T-helper 17 cell (primary cell): ENCODE data around the gene PARVB. TPM values are rescaled to one million over a fixed set of nuclear protein-coding genes. Genes with fewer than 3 reads are reported as not detected.

Experiments used
- ATAC-seq: fragments of 150-1000 bp; cut with Tn5 transposase; 2 replicates; pipeline ENCODE4 v1.10.0; 2021; ENCODE audit warnings: mild to moderate bottlenecking, moderate library complexity
- DNase-seq, 3 donors: peaks; one replicate each; pipeline versions ENCODE4 v3.0.0 to v3.0.0-alpha.2; 2020 to 2021
- H3K9me3 ChIP-seq: one replicate; pipeline ENCODE4 v1.7.0; 2013; ENCODE audit warnings: low read length, mild to moderate bottlenecking; ENCODE audit not compliant: control insufficient read depth, poor library complexity, severe bottlenecking
- H3K27ac Mint-ChIP-seq: one replicate; pipeline ENCODE4 v1.8.0; 2022; ENCODE audit warnings: mild to moderate bottlenecking, moderate library complexity, mixed read lengths
- H3K27me3 Mint-ChIP-seq: one replicate; pipeline ENCODE4 v1.8.0; 2022; ENCODE audit warnings: mixed read lengths
- H3K36me3 Mint-ChIP-seq: one replicate; pipeline ENCODE4 v1.8.0; 2022; ENCODE audit warnings: low read depth, mixed read lengths
- H3K4me1 Mint-ChIP-seq: one replicate; pipeline ENCODE4 v1.8.0; 2022; ENCODE audit warnings: mild to moderate bottlenecking, mixed read lengths
- H3K4me3 Mint-ChIP-seq: one replicate; pipeline ENCODE4 v1.8.0; 2022; ENCODE audit warnings: mild to moderate bottlenecking, moderate library complexity, mixed read lengths
- total RNA-seq, 4 donors: library from RNA in 2 of 4; stranded (reverse) in 2 of 4; gene quantifications; one replicate each; pipeline ENCODE4 v1.2.3 and lab custom pipeline; 2022 to 2026

The PARVB gene
- total RNA-seq, 2 donors from 2014 or later = 14.6 to 36.4 TPM

DNA sequence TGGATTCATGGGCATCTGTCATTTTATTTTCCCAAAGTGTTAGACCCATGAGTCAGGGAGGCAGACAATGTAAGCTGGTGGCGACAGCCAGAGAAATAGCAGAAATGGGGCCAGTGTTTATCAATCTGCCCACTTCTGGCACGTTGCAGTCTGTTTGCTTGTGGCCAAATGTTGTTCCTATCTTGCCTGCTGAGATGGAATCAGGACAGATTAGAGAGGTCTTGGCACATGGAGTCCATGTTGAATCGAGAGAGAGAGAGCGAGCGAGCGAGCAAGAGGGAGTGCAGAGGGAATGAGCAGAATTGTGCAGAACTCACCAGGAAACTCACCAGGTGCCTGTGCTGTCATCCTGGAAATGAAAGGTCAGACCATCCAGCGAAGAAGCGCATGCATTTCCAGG is 134.7 kb downstream of the PARVB start:
- Mint-ChIP-seq H3K4me1 (peaks cover 5% of the 10 kb centered on the region), H3K36me3 (peaks cover 2% of the 10 kb centered on the region), H3K4me3 (no peak overlapping the region), H3K27ac (peak overlapping the region; percentile 14), H3K27me3 (no peaks in the 10 kb centered on the region)
- no peaks in the 10 kb centered on the region for H3K9me3 ChIP-seq
- ATAC-seq (no peak), DNase-seq (no peak)

DNA sequence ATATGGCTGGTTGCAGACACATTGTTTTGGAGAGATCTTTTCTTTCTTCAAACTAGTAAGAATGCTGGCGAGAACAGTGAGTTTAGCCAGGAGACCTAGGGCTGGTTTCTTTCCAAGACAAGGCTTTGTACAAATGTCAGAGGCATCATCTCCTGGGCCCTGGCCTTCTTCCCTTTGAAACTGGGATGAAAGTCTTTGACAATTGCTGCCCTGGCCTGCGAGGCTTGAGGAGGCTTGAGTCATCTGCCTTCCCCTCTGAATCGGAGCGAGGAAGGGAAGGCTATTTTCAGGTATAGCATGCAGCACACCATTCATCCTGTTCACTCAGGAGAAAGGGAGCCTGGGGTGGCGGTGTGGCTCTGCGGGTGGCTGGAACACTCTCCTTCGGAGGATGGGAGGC is 135.1 kb downstream of the PARVB start:
- ATAC-seq (no peak), DNase-seq (no peak)
- Mint-ChIP-seq H3K36me3 (peaks cover 2% of the 10 kb centered on the region), H3K27ac (peak overlapping the region; percentile 14), H3K4me3 (no peak overlapping the region), H3K27me3 (no peaks in the 10 kb centered on the region), H3K4me1 (peaks cover 5% of the 10 kb centered on the region)
- H3K9me3 ChIP-seq = no peaks in the 10 kb centered on the region

DNA sequence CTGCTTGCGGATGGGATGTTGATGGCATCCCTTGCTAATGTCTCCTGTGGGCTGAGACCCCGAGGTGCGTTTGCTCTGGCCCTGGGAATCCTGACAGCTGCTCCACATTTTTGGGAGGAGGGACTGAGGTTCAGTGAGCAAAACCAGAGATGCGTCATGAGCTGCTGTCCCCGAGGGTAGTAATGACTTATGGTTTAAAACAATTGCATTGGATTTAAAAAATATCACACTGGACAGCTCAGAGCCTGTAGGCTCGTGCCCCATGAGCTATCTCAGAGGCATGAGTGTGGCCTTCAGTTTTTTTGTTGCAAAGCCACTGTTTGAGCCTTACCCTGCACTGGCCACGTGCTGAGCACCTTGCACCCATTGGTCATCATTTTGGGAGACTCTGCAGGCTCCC is 135.7 kb downstream of the PARVB start:
- Mint-ChIP-seq H3K27me3 (no peaks in the 10 kb centered on the region), H3K27ac (no peak overlapping the region), H3K4me3 (no peak overlapping the region), H3K4me1 (peaks cover 5% of the 10 kb centered on the region), H3K36me3 (peaks cover 2% of the 10 kb centered on the region)
- H3K9me3 ChIP-seq = no peaks in the 10 kb centered on the region
- no peak for ATAC-seq
- DNase-seq = no peak

DNA sequence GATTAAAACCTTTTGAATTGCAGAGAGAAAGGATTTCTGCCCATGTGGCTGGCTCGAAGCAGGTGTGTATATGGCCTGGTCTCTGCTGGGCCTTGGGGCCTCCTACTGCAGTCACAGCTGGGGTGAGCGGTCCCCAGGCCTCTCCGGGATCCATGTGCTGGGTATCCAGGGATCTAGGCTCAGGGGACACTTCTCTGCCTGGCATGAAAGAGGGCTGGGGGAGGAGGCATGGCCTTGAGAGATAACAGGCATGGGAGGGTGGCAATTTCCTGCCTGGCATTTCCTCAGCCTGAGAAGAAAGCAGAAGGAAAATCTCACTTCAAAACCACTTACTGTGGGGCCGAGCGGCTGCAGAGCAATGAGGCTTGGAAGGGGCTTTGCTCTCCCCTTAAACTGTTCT is 136.3 kb downstream of the PARVB start:
- no peaks in the 10 kb centered on the region for H3K27me3 Mint-ChIP-seq
- H3K9me3 ChIP-seq = no peaks in the 10 kb centered on the region
- no peak for DNase-seq
- H3K4me1 Mint-ChIP-seq = peaks cover 5% of the 10 kb centered on the region
- peaks cover 2% of the 10 kb centered on the region for H3K36me3 Mint-ChIP-seq
- H3K27ac Mint-ChIP-seq = no peak overlapping the region
- ATAC-seq = no peak
- no peak overlapping the region for H3K4me3 Mint-ChIP-seq

DNA sequence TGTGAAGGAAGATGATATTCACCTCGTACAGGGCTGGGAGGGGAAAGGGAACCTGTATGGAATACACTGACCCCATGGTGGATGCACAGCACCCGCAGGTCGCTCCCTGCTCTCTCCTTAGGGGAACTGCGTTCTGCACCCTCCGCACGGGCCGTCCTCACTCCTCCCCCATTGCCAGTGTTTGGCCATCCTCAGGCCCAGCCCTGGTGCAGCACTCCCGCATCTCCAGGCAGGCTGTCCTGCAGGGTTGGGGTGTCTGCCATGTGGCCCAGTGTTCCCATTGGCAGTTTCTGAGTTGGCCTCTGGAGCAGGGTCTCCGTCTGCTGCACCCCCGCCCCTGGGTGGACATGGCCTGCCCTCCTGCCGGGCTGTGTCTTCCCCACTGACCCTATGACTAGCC is 137.6 kb downstream of the PARVB start:
- Mint-ChIP-seq H3K27me3 (no peaks in the 10 kb centered on the region), H3K4me3 (no peak overlapping the region), H3K27ac (no peak overlapping the region), H3K36me3 (peaks cover 2% of the 10 kb centered on the region), H3K4me1 (peaks cover 5% of the 10 kb centered on the region)
- no peak for DNase-seq
- H3K9me3 ChIP-seq = no peaks in the 10 kb centered on the region
- no peak for ATAC-seq

DNA sequence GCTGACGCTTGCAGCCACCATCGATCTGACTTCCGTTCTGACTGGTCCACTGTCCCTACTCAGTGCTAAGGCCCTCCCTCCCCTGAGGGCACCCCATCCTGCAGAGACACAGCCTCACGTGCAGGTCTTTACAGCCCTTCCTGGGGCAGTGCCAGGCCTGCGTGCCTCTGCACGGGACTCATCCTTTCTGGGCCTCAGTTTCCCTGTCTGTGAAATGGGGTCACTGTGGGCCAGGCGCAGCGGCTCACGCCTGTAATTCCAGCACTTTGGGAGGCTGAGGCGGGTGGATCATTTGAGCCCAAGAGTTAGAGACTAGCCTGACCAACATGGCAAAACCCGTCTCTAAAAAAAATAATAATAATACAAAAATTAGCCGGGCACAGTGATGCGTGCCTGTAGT is 138.9 kb downstream of the PARVB start:
- ATAC-seq = no peak
- H3K27me3 Mint-ChIP-seq = no peaks in the 10 kb centered on the region
- H3K27ac Mint-ChIP-seq = no peak overlapping the region
- H3K36me3 Mint-ChIP-seq = peaks cover 2% of the 10 kb centered on the region
- no peak for DNase-seq
- H3K4me1 Mint-ChIP-seq = peaks cover 5% of the 10 kb centered on the region
- no peaks in the 10 kb centered on the region for H3K9me3 ChIP-seq
- no peak overlapping the region for H3K4me3 Mint-ChIP-seq

DNA sequence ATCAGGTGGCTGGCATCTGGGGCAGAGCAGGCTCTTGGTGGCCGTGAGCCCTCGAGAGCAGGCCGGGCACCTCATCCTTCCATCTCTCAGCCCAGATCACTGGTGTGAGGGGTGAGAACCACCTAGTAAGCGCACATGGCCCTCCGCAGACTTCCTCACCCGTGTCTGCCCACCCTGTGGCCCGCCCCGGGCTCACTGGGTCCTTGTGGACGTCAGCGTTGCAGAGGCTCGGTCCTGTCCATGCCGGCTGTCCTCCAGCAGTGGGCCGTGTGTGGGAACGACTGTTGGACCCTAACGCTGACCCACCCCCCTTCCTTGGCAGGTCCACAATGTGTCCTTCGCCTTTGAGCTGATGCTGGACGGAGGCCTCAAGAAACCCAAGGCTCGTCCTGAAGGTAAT is 139.4 kb downstream of the PARVB start:
- Mint-ChIP-seq H3K27me3 (no peaks in the 10 kb centered on the region), H3K27ac (no peak overlapping the region), H3K4me1 (peaks cover 5% of the 10 kb centered on the region), H3K4me3 (no peak overlapping the region), H3K36me3 (peaks cover 2% of the 10 kb centered on the region)
- H3K9me3 ChIP-seq = no peaks in the 10 kb centered on the region
- ATAC-seq (no peak), DNase-seq (no peak)

DNA sequence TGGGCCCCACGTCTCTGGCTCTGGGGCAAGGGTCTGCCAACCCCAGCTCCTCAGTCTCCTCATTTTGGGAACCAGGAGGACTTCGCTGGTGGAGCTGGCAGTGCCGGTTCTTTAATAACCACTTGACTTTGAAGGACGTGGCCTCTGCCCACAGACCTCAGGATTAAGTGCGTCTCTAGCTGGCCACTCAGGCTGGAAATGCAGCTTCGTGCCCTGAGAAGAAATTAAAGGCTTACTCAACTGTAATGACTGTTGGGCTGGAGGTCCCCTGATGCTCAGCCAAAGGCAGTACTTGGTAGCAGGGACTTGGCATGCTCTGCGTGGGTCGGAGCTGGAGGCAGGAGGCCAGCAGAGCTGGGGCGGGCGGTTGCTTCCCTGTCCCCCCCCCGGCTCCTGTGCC is 139.9 kb downstream of the PARVB start:
- no peaks in the 10 kb centered on the region for H3K9me3 ChIP-seq
- no peaks in the 10 kb centered on the region for H3K36me3 Mint-ChIP-seq
- DNase-seq (no peak), ATAC-seq (no peak)
- no peaks in the 10 kb centered on the region for H3K27me3 Mint-ChIP-seq
- no peak overlapping the region for H3K4me3 Mint-ChIP-seq
- peaks cover 2% of the 10 kb centered on the region for H3K4me1 Mint-ChIP-seq
- no peak overlapping the region for H3K27ac Mint-ChIP-seq

DNA sequence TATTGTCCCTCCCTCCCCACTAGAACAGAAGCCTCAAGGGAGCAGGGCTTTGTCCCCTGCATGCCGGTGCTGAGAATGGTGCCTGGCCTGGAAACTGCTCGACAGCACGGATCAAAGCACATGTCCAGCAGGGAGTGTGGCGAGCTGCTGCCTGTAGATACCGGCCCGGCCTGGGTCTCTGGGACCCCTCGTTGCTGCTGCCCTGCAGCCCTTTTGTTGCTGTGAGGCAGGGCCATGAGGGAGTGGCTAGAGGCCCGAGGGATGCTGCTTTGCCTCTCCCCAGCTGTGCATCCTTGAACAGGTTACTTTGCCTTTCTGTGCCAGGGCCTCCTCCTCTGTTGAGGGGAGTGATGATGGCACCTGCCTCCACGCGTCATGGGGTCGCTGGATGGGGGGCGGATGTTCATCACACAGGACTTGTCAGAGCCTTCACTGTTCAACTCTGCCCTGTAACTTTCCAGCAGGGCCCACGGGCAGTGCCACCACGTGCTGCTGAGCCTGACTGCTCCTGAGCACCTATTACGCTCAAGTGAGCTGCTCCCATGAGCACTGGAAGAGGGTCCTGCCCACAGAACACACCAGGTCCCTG is 141.3 kb downstream of the PARVB start:
- Mint-ChIP-seq H3K36me3 (no peaks in the 10 kb centered on the region), H3K27me3 (no peaks in the 10 kb centered on the region), H3K4me3 (no peak overlapping the region), H3K4me1 (peaks cover 2% of the 10 kb centered on the region), H3K27ac (peak overlapping the region; percentile 56)
- no peak for DNase-seq
- no peaks in the 10 kb centered on the region for H3K9me3 ChIP-seq
- ATAC-seq = no peak

DNA sequence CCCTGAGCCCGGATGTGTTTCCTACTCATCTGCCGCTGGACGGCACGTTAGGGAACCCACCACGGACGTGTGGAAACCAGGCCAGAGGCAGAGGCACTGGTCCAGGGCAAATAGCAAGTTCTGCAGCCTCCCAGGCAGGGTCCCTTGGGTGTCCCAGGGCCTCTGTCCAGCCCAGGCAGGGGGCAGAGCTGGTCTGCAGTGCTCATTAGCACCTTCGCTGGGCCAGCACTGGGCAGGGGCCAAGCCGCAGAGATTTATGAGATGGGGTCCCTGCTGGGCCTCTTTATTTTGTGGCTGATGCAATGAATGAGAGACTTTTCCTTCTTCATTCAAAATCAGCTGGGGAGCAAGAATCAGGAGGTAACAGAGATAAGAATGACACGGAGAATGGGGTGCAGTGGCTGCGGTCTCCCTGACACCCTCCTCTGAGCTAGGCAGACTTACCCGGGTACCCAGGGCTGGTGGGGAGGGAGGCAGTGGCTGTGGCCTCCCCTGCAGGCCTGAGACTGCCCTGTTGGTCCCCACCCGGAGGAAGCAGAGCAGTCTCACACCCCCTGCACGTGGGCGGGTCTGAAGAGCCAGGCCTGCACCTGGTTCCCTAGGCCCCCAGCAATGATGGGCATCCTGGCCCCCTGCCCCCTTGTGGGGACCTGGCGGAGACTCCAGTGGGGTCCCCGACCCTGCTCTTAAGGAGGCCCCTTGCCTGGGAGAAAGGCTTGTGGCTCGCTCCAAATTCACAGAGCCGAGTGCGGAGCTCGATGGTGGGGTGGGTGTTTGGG is 142.6 kb downstream of the PARVB start:
- no peak for DNase-seq
- no peaks in the 10 kb centered on the region for H3K36me3 Mint-ChIP-seq
- H3K9me3 ChIP-seq = no peaks in the 10 kb centered on the region
- no peaks in the 10 kb centered on the region for H3K27me3 Mint-ChIP-seq
- ATAC-seq = no peak
- H3K4me1 Mint-ChIP-seq = no peaks in the 10 kb centered on the region
- H3K27ac Mint-ChIP-seq = no peak overlapping the region
- H3K4me3 Mint-ChIP-seq = no peak overlapping the region

DNA sequence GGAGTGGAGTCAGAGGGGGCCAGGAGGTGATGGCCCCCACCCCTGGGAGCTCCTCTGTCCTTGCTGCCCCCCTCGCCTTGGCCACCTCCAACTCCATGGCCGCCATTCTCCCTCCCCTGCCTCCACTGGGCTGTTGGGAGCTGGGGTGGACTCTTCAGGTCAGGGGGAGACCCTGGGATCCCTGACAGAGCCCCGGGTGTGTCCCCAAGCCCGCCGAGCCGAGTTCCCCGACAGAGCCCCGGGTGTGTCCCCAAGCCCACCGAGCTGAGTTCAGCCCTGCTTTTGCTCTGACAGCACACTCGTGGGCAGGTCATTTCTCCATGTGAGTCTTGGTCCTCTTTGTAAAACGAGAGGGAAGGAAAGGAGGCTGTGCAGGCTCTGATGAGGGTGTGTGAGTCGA is 143.4 kb downstream of the PARVB start:
- Mint-ChIP-seq H3K4me3 (no peak overlapping the region), H3K36me3 (no peaks in the 10 kb centered on the region)

DNA sequence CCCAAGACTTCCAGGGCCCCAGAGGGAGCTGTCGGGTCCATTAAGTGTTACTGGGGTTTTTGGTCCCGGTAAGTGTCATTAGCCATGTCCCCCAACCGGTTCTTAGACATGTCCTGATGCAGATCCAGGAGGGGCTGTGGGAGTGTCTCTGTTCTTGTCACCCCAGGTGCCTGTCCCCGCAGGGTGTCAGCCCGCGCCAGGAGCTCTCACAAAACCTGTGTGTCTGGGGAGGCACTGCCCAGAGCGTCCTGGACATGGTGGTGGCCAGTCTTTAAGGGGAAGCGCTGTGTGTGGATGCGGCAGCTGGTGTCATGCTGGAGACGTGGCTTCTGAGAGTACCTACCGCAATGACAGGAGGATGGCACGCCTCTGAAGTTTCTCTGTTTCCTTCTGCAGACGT is 144.1 kb downstream of the PARVB start:
- no peak overlapping the region for H3K4me3 Mint-ChIP-seq

More for the DNA sequence above, 143.4 kb downstream of the PARVB start:
- H3K4me1 Mint-ChIP-seq = no peaks in the 10 kb centered on the region
- no peaks in the 10 kb centered on the region for H3K27me3 Mint-ChIP-seq
- ATAC-seq (no peak), DNase-seq (no peak)
- H3K27ac Mint-ChIP-seq = no peak overlapping the region
- H3K9me3 ChIP-seq = no peaks in the 10 kb centered on the region

DNA sequence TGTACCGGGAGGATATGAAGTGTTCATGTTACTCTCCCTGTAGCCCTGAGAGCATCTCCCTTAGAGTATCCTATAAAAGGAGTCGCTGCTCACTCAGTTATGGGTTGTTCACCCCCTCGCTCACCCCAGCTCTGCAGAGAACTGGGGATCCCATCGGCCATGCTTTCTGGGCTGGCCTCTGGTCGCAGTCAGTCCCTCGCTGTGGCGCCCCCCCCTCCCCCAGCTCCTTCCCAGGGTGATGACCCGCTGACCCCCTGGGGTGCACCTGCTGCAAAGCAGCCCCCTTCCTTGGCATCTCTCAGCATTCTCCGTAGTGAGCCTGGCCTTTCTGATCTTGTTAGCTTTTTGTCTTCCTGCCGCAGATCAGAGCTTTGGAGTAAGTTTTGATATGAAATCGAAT is 146.4 kb downstream of the PARVB start:
- H3K9me3 ChIP-seq = no peaks in the 10 kb centered on the region
- H3K4me1 Mint-ChIP-seq = peaks cover 2% of the 10 kb centered on the region
- no peaks in the 10 kb centered on the region for H3K27me3 Mint-ChIP-seq
- H3K4me3 Mint-ChIP-seq = no peak overlapping the region
- no peak for ATAC-seq
- H3K27ac Mint-ChIP-seq = no peak overlapping the region
- no peak for DNase-seq
- no peaks in the 10 kb centered on the region for H3K36me3 Mint-ChIP-seq

More for the DNA sequence above, 144.1 kb downstream of the PARVB start:
- Mint-ChIP-seq H3K27me3 (no peaks in the 10 kb centered on the region), H3K36me3 (no peaks in the 10 kb centered on the region), H3K27ac (no peak overlapping the region), H3K4me1 (no peaks in the 10 kb centered on the region)
- H3K9me3 ChIP-seq = no peaks in the 10 kb centered on the region
- DNase-seq (no peak), ATAC-seq (no peak)

DNA sequence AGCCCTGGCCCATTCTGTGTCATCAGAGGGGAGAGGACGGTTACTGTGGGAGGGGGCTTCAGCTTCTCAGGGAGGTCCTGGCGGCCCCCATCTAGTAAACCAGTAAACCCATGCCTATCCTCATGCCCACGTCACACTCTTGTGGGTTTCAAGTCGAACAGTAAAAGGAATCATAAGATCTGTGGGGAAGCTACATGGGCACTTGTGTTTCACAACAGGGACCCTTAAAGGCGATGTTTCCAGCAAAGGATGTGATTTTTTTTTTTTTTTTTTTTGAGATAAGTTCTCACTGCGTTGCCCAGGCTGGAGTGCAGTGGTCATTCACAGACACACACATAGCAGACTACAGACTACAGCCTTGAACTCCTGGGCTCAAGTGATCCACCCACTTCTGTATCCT is 147.5 kb downstream of the PARVB start:
- Mint-ChIP-seq H3K4me3 (no peak overlapping the region), H3K27ac (no peak overlapping the region), H3K27me3 (no peaks in the 10 kb centered on the region), H3K4me1 (peaks cover 2% of the 10 kb centered on the region), H3K36me3 (no peaks in the 10 kb centered on the region)
- no peaks in the 10 kb centered on the region for H3K9me3 ChIP-seq
- ATAC-seq (no peak), DNase-seq (no peak)
